Nephron (organoid): ENCODE measurements around the gene ACOXL.

Source experiments
- H3K27ac Mint-ChIP-seq, 3 experiments: 2 replicates each; pipeline ENCODE4 v1.8.0; 2020; ENCODE audit warnings: mixed read lengths in 3 of 3, mild to moderate bottlenecking in 2 of 3, moderate library complexity in 1 of 3
- H3K27me3 Mint-ChIP-seq: 2 replicates; pipeline ENCODE4 v1.8.0; 2021; ENCODE audit warnings: low read depth, mild to moderate bottlenecking, moderate library complexity, mixed read lengths
- H3K36me3 Mint-ChIP-seq: 2 replicates; pipeline ENCODE4 v1.8.0; 2020; ENCODE audit warnings: low read depth, mixed read lengths
- H3K4me1 Mint-ChIP-seq: 2 replicates; pipeline ENCODE4 v1.8.0; 2020; ENCODE audit warnings: mixed read lengths
- H3K4me3 Mint-ChIP-seq, 3 experiments: 2 replicates each; pipeline ENCODE4 v1.8.0; 2020; ENCODE audit warnings: mild to moderate bottlenecking in 3 of 3, mixed read lengths in 3 of 3, moderate library complexity in 2 of 3
- H3K9me3 Mint-ChIP-seq: 2 replicates; pipeline ENCODE4 v1.8.0; 2020; ENCODE audit warnings: mixed read lengths
- TF ChIP-seq, protein P1 (sequence below), 3 experiments: fragments of 200-600 bp; sonication (generic); IDR thresholded peaks; one replicate each; pipeline ENCODE4 v1.5.0; 2021; ENCODE audit warnings: antibody characterized with exemption in 3 of 3; ENCODE audit not compliant: unreplicated experiment in 3 of 3

The ACOXL gene

DNA sequence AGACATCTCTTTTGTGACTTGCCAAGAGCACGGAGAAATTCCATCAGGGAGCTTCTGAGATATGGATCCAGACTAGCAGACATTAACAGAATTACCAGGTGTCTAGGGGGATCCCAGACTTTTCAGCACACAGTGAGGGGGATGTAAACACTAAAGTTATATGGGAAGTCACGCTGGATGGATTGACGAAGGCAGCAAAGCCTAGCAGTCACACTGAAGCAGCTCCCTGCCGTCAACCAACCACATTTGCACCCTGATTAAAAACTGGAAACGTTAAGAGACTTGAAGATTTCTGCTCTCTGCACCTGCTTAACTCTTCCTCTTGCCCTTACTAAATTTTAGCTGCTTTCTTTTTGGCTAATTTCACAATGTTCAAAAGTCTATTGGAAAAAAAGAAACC is 325.9 kb downstream of the ACOXL start:
- peaks cover 3% of the 10 kb centered on the region for H3K36me3 Mint-ChIP-seq
- H3K4me3 Mint-ChIP-seq = no peak overlapping the region
- peaks cover 13% of the 10 kb centered on the region for H3K9me3 Mint-ChIP-seq
- peaks cover 20% of the 10 kb centered on the region for H3K4me1 Mint-ChIP-seq
- TF ChIP-seq, protein P1, sequence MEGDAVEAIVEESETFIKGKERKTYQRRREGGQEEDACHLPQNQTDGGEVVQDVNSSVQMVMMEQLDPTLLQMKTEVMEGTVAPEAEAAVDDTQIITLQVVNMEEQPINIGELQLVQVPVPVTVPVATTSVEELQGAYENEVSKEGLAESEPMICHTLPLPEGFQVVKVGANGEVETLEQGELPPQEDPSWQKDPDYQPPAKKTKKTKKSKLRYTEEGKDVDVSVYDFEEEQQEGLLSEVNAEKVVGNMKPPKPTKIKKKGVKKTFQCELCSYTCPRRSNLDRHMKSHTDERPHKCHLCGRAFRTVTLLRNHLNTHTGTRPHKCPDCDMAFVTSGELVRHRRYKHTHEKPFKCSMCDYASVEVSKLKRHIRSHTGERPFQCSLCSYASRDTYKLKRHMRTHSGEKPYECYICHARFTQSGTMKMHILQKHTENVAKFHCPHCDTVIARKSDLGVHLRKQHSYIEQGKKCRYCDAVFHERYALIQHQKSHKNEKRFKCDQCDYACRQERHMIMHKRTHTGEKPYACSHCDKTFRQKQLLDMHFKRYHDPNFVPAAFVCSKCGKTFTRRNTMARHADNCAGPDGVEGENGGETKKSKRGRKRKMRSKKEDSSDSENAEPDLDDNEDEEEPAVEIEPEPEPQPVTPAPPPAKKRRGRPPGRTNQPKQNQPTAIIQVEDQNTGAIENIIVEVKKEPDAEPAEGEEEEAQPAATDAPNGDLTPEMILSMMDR (IDR thresholded peaks at IDR 0.05; ENCODE audit: unreplicated experiment in 3 of 3) = no peak
- peaks cover 4% of the 10 kb centered on the region for H3K27me3 Mint-ChIP-seq
- peak overlapping the region in 1 of 3 experiments; percentile 7 for H3K27ac Mint-ChIP-seq

DNA sequence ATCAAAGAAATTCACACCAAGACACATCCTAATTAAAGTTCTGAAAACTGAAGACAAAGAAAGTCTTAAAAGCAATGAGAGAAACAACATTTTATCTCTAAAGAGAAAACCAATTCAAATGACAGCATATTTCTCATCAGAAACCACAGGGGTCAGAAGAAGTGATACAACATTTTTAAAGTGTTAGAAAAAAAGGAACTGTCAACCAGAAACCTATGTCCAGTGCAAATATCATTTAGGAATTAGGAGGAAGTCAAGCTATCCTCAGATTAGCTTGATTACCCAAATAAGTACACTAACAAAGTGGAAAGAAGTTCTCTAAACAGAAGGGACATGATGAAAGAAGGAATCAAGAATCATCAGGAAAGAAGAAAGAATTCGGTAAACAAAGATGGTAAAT is 328.8 kb downstream of the ACOXL start:
- Mint-ChIP-seq H3K27me3 (peaks cover 6% of the 10 kb centered on the region), H3K36me3 (peaks cover 3% of the 10 kb centered on the region)

DNA sequence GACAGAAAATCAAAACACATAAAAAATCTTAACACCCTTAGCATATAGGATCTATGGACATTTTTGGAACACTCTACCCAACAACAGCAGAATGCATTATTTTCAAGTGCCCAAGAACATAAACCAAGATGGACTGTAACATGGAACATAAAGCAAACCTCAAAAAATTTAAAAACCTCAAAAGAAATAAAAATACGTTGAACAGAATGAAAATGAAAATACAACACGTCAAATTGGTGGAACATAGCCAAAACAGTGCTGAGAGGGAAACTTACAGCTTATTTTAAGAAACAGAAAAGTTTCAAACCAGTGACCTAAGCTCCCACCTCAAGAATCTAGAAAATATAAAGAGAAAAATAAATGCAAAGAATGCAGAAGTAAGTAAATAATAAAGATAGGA is 330.0 kb downstream of the ACOXL start:
- peaks cover 11% of the 10 kb centered on the region for H3K4me1 Mint-ChIP-seq
- peaks cover 17% of the 10 kb centered on the region for H3K9me3 Mint-ChIP-seq
- no peak overlapping the region for H3K4me3 Mint-ChIP-seq
- TF ChIP-seq, protein P1 (IDR thresholded peaks at IDR 0.05; ENCODE audit: unreplicated experiment in 3 of 3) = no peak
- H3K36me3 Mint-ChIP-seq = peaks cover 3% of the 10 kb centered on the region
- peaks cover 6% of the 10 kb centered on the region for H3K27me3 Mint-ChIP-seq
- H3K27ac Mint-ChIP-seq = no peak overlapping the region

More for the DNA sequence above, 328.8 kb downstream of the ACOXL start:
- TF ChIP-seq, protein P1 (IDR thresholded peaks at IDR 0.05; ENCODE audit: unreplicated experiment in 3 of 3) = no peak
- peaks cover 11% of the 10 kb centered on the region for H3K4me1 Mint-ChIP-seq
- no peak overlapping the region for H3K27ac Mint-ChIP-seq
- H3K9me3 Mint-ChIP-seq = peaks cover 17% of the 10 kb centered on the region
- no peak overlapping the region for H3K4me3 Mint-ChIP-seq

DNA sequence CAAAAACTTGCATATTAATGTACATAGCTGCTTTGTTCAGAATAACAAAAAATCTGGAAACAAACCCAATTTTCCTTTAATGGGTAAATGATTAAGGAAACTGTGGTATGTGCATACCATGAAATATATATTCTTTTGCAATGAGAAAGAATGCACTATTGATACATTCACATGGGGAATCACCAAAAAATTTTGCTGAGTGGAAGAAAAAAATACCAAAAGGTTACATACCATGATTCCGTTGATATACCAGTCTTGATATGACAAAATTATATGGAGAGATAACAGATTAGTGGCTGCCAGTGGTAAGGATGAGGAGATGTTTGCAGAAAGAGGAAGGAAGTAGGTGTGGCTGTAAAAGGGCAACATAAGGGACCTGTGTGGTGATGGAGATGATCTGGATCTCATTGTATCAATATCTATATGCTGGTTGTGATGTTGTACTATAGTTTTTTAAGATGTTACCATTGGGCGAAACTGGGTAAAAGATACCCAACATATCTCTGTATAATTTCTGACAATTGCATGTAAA is 333.8 kb downstream of the ACOXL start:
- peaks cover 3% of the 10 kb centered on the region for H3K27me3 Mint-ChIP-seq
- no peak overlapping the region for H3K4me3 Mint-ChIP-seq
- H3K9me3 Mint-ChIP-seq = peaks cover 4% of the 10 kb centered on the region
- peaks cover 5% of the 10 kb centered on the region for H3K4me1 Mint-ChIP-seq
- H3K27ac Mint-ChIP-seq = no peak overlapping the region
- H3K36me3 Mint-ChIP-seq = no peaks in the 10 kb centered on the region
- TF ChIP-seq, protein P1 (IDR thresholded peaks at IDR 0.05; ENCODE audit: unreplicated experiment in 3 of 3) = no peak

DNA sequence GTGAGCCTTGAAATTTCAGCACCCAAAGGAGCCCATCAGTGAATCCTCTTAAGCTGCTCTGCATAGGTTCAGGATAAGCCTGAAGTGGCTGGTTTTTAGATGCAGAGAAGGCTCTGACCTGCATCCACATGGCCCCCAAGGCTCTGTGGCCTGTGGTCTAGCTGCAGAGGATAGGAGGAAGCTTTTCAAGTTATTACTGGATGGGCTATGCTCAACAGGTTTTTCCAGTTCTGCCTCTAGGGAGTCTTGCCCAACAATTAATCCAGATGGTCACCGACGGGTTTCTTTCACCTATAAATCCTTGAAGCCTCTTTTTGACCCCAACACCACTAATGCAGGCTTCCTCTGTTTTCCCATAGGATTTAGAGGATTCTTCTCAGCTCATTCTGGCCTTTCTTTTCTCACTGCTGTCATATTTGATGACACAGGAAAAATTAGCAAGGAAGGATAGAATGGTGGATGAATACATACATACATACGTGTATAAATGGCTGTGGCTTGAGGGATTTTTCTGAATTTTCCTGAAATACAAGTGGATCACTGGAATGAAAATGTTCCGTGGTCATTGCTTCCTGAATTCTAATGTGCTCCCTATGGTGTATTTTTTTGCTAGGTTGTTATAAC is 336.2 kb downstream of the ACOXL start:
- peaks cover 6% of the 10 kb centered on the region for H3K9me3 Mint-ChIP-seq
- TF ChIP-seq, protein P1 (IDR thresholded peaks at IDR 0.05; ENCODE audit: unreplicated experiment in 3 of 3) = no peak
- H3K27ac Mint-ChIP-seq = no peak overlapping the region
- no peaks in the 10 kb centered on the region for H3K36me3 Mint-ChIP-seq
- H3K4me1 Mint-ChIP-seq = peaks cover 17% of the 10 kb centered on the region
- H3K27me3 Mint-ChIP-seq = peaks cover 3% of the 10 kb centered on the region
- H3K4me3 Mint-ChIP-seq = no peak overlapping the region

DNA sequence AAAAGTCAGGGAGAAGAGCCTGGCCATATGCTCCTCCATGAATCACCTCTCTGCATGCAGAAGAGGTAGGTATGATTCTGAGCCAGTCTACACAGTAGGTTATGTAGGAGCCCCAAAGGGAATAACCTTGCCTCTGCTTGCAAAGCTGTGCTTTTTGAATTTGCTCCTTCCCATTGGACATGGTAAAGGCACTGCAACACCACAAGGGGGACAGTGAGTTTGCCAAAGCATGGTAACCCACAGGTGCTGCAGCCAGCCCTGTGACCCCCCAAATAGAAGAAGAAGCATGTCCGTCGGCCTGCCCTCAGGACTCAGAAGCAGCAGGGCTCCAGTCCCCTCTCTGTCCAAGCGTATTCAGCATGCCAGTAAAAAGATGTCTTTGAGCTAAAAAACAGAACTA is 337.3 kb downstream of the ACOXL start:
- Mint-ChIP-seq H3K27ac (no peak overlapping the region), H3K27me3 (no peaks in the 10 kb centered on the region), H3K4me3 (no peak overlapping the region), H3K36me3 (no peaks in the 10 kb centered on the region), H3K4me1 (peaks cover 17% of the 10 kb centered on the region), H3K9me3 (peaks cover 10% of the 10 kb centered on the region)
- TF ChIP-seq, protein P1 (IDR thresholded peaks at IDR 0.05; ENCODE audit: unreplicated experiment in 3 of 3) = no peak
